GM19438 (cell line): Measurements from ENCODE around the gene C1orf56.

Experiments
- ATAC-seq: cut with Tn5 transposase; IDR thresholded peaks from one replicate; pipeline ENCODE4 v1.9.1; 2021; ENCODE audit warnings: low read depth; ENCODE audit not compliant: unreplicated experiment

Gene C1orf56

DNA sequence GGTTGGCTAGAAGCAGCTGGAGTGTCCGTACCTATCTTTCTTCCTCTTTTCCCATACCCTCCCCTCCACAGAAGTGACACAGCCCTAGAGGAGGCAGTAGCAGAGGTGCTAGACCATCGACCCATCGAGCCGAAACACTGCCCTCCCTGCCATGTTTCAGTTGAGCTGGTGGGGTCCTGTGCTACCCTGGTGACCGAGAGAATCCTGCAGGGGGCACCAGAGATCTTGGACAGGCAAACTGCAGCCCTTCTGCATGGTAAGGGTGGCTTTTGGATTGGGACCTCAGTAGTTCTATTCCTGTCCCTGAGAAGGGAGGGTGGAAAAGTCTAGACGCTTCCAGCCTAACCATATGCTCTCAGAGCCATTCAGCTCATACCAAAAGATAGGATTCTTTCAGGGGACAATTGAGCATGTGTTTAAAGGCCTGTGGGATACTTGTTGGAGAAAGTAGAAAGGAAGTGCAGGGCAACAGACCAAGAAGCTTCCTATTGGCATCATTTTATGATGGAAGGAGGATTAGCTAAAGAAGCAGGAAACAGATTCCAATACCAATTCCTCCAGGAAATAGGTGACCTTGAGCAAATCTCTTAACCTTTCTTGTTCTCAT lies 22.9 kb upstream of the C1orf56 start:
- no peak for ATAC-seq

- ATAC-seq = no peak
These were observed 21.1 kb upstream of the C1orf56 start for GRCh38 chr1:151026460-151026859.

GRCh38 chr1:151032164-151032563 lies 15.4 kb upstream of the C1orf56 start:
- ATAC-seq = no peak

DNA sequence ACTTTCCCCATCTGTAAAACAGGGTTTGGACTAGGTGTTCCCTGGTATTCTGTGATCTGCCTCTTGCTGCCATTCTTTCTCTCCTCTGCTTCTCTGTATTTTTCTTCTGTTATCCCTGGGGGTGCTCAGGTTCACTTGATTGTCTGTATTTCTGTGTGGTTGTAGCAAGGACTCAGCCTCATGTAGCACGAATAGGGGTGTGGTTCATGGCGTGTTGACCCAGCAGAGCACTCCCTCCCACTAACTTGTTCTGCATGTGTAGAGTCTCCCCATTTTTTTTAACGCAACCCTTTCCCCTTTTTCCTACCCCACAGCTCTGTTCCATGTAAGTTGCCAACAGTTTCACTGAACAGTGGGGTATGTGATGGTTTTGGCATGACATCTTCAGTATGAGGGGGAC lies 12.4 kb upstream of the C1orf56 start:
- no peak for ATAC-seq

GRCh38 chr1:151036356-151036755 lies 11.2 kb upstream of the C1orf56 start, which contains the start of gene BNIPL:
Gene BNIPL, plus strand, starts transcription at chr1:151036586. Its CDS starts 140 bp downstream, at chr1:151036726.
- ATAC-seq = no peak

GRCh38 chr1:151037032-151037431 lies 10.5 kb upstream of the C1orf56 start:
- no peak for ATAC-seq

DNA sequence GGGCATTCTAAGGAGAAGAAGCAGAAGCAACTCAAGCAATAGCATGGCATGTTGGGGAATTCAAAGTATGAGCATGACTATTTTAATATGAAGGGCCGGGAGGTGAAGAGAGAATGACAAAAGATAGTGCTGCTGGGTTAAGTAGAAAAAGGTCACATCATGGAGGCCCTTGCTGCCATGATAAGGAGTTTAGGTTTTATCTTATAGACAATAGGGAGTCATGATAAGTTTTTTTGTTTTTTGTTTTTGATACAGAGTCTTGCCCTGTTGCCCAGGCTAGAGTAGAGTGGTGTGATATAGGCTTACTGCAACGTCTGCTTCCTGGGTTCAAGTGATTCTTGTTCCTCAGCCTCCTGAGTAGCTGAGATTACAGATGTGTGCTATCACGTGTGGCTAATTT lies 8.0 kb upstream of the C1orf56 start:
- no peak for ATAC-seq

GRCh38 chr1:151043163-151043562 lies 4.4 kb upstream of the C1orf56 start:
- ATAC-seq = no peak

GRCh38 chr1:151047925-151048644 lies 534 bp downstream of the C1orf56 start:
- ATAC-seq = peak; percentile 49

DNA sequence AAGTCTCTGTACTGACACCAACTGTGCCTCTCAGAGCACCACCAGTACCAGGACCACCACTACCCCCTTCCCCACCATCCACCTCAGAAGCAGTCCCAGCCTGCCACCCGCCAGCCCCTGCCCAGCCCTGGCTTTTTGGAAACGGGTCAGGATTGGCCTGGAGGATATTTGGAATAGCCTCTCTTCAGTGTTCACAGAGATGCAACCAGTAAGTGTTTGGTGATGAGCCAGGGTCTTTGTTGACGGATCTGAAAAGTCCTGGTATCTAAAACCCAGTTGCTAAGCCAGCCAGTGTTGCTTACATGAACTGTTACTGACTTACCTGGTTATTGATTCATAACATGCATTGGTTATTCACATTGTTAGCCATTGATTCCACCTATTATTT lies 1.1 kb downstream of the C1orf56 start:
- no peak for ATAC-seq

DNA sequence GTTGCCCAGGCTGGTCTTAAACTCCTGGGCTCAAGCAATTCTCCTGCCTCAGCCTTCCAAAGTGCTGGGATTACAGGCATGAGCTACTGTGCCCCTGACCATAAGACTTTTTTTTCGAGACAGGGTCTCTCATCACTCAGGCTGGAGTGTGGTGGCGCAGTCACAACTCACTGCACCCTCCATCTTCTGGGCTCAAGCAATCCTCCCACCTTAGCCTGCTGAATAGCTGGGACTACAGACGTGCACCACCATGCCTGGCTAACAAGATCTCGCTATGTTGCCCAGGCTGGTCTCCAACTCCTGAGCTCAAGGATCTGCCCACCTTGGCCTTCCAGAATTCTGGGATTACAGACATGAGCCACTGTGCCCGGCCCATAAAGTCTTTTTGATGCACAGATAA lies 1.9 kb downstream of the C1orf56 start:
- ATAC-seq = no peak

DNA sequence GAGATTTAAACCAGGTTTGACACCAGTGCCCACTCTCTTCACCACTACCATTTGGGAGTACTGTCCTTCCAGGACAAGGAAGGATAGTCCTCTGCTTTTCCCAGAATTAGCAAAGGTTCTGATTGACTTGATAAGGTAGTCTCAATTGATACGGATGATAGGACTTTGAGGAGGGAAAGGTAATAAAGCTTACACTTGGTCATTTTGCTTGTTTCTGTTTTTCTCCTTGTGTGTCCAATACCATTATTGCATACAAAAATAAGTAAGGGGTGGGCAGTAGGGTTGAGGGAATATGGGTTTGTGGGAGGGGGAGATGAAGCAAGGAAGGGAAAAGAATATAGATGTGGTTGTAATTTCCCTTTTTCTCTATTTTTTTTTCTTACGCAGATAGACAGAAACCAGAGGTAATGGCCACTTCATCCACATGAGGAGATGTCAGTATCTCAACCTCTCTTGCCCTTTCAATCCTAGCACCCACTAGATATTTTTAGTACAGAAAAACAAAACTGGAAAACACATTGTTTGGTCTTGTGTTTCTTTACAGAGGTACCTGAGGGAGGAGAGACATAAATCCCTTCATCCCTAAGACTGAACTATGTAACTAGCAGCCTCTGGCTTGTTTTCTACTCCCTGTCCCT lies 2.6 kb downstream of the C1orf56 start:
- no peak for ATAC-seq

- ATAC-seq = no peak
These were observed 3.9 kb downstream of the C1orf56 start for GRCh38 chr1:151051356-151052009.

DNA sequence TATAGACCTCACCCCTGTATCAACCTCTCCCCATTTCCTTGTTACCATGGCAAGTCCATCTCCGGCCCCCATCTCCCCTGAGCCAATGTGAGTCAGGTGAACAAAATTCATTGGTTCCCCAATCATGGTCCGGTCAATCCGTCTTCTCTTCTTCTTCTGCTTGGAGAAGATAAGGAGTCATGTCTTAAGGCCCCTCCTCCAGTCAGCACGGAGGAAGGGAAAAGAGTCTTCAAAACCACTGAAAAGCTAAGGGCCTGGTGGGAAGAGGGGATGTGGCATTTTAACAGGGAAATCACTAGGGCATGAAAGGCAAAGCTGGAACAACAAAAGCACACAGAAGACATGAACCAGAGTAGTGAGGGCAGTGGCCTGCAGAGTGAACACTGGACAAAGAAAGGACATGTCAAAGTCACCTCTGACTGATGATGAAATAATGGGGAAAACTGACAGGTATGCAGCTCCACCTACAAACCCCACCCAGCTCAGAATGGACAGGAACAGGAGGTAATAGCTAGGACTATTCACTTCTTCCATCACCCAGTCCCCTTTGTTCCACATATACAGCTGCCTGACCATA lies 7.5 kb downstream of the C1orf56 start:
- no peak for ATAC-seq

GRCh38 chr1:151055581-151055980 lies 8.0 kb downstream of the C1orf56 start:
- ATAC-seq = no peak

DNA sequence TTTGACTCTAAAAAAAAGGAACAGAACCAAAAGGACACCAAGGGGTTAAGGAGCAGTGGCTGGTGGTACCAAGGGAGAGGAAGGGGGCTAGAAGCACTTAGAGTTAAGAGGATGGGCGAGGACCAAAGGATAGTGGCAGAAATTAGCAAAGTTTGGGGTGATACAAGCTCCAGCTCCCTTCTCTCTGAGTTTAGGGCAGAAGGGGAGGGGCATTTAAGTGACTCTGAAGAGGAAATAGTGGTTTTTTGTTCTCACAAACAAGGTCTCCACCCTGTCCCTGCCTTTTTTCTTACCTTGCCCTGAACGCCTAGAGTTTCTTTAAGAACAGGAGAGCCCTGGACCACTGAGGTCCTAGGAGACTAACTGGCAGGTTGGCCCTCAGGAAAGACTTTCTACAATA lies 8.6 kb downstream of the C1orf56 start:
- no peak for ATAC-seq

DNA sequence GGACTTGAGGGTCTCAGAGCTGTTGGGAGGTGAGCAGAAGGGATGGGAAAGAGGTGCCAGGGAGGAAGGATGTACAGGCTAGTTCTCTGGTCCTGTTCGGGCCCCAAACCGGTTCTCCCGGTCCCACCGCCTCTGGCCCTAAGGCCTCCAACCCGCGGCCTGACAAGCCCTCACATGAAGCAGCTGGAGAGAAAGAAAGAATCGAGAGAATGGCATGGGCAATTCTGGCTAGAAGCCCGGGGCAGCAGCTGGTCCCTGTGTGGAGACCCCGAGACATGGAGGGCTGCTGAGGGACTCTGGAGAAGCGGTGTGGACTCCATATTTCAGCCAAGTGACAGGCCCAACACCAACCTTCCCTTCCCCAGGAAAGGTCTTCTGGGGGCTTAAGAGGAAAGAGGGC lies 11.1 kb downstream of the C1orf56 start:
- ATAC-seq = no peak

DNA sequence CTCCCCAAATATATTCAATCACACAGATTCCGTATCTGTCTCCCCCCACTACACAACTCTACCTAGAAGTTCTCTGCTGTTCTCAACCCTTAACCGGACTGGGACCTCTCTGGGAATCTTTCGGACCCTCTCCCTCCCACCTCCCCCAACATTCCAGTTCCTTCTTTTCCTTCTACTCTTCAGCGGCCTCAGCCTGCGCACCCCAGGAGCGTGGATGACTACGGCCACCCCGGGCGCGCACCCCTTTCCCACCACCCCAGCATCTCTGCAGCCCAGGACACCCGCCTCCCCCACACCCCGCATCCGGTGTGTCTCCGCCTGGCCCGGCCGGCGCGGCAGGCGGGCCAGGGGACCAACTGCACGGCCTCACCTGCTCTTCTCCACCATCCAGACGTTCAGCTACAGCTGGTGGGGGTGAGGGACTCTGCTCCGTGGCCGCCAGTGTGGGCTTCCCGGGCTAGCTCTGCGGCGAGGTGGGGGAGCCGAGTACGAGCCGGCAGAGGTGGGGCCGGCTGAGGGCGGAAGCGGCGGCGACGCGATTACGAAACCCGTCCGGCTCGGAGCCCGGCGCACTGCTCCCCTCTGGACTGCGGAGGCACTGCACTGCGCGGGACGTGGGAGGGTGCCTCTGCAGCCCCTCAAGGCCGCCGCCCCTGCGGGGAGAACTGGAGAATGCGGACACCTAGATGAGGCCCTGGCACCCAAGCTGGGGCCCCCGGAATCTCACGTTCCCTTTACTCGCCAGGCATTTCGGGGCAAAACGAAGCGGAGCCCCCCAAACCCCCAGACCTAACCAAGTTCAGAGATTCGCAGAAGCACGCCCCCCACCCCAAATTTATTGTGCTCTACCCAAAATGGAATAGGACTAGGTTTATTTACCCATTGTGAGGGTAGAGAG lies 11.8 kb downstream of the C1orf56 start, which contains the start of gene CDC42SE1:
Gene CDC42SE1 (minus strand): TSS at position 514 of the 898 bp plus-strand sequence. CDS start 3,892 bp downstream, outside the sequence.
- ATAC-seq = peak; percentile 78

DNA sequence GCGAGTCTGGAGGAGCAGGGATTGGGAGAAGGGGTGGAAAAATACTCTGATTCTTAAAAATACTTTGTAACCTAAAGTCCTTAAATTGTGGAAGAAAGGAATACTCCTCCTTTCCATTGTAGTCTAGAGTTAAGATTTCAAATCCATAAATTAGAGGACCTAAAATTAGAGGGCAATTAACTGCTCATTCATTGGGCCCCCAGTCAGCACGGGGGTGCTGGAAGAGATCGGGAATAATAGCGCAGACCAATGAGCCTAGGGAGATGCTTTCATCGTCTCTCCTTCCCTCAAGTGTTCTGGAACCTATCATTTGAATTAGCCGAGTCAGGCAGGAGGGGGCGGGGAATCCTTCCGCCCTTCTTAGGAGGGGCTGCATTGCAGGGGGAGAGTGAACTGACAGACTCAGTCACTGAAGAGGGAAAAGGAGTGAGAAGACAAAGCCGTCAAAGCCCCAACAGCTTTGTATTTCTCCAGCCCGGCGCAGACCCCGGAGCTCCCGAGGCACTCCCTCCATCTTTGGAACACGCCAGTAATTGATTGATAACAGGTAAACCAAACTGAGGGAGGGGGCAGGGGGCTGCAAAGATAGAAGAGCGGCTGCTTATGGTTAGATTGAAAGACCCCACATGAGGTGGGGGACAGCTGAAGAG lies 12.6 kb downstream of the C1orf56 start, which contains the start of gene MLLT11:
Gene MLLT11 (plus strand): TSS at position 391 of the 650 bp plus-strand sequence. CDS start 6,828 bp downstream, outside the sequence.
- no peak for ATAC-seq
